Tibial nerve (tissue), 3 donors: Measurements from ENCODE around the gene ADAMTS2.

Experiments used
- CTCF ChIP-seq, 5 experiments: fragments of 200-600 bp in 3 of 5; fragments of 450-650 bp in 2 of 5; sonication (generic) in 3 of 5; IDR thresholded peaks; one replicate each; pipeline ENCODE4 v1.5.1; 2016 to 2019; ENCODE audit warnings: antibody characterized with exemption in 5 of 5, mild to moderate bottlenecking in 3 of 5, moderate library complexity in 2 of 5
- POLR2A ChIP-seq, 2 donors: fragments of 450-650 bp; IDR thresholded peaks; one replicate each; pipeline ENCODE4 v1.6.1; 2017; ENCODE audit warnings: antibody characterized with exemption in 2 of 2, mild to moderate bottlenecking in 2 of 2, moderate library complexity in 2 of 2

GRCh38 chr5:179368126-179368805 is 23.0 kb upstream of the ADAMTS2 start:
- TF ChIP-seq CTCF (IDR thresholded peaks at IDR 0.05) (no peak), POLR2A (IDR thresholded peaks at IDR 0.05) (no peak)
